ENCODE results near the gene DNAH17. TPM values are rescaled to one million over a fixed set of nuclear protein-coding genes. Genes with fewer than 3 reads are reported as not detected.

DNAH17 gene
- total and polyA plus RNA-seq, 2 experiments from 2014 or later, result 1.7 TPM; not detected in 1

DNA sequence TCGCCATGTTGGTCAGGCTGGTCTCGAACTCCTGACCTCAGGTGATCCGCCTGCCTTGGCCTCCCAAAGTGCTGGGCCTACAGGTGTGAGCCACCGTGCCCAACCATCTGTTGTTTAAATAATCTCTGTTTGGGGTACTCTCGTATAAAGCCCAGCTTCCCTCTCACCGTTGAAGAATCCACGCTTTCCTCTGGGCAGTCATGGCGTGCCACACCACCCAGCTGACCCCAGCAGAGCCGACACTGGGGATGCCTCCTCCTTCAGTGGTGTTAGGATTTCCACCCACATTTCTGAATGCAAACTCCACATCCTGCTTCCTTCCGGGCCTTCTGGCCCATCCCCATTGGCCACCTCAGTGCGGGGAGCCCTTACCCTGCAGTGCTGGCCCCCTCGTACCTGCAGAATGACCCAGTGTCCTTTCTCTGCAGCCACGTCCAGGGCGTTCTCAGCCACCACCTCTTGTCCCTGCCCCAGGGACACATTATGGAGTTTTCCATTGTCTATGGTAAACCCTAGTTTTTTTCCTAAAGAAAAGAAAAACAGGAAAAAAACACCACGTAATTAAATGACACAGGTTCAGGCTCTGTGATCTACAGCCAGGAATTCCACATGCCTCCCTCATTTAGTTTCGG, 138.4 kb downstream of the DNAH17 start:
- no peak overlapping the region for H3K27ac ChIP-seq
- TF ChIP-seq, protein P1, sequence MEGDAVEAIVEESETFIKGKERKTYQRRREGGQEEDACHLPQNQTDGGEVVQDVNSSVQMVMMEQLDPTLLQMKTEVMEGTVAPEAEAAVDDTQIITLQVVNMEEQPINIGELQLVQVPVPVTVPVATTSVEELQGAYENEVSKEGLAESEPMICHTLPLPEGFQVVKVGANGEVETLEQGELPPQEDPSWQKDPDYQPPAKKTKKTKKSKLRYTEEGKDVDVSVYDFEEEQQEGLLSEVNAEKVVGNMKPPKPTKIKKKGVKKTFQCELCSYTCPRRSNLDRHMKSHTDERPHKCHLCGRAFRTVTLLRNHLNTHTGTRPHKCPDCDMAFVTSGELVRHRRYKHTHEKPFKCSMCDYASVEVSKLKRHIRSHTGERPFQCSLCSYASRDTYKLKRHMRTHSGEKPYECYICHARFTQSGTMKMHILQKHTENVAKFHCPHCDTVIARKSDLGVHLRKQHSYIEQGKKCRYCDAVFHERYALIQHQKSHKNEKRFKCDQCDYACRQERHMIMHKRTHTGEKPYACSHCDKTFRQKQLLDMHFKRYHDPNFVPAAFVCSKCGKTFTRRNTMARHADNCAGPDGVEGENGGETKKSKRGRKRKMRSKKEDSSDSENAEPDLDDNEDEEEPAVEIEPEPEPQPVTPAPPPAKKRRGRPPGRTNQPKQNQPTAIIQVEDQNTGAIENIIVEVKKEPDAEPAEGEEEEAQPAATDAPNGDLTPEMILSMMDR (IDR thresholded peaks at IDR 0.05; ENCODE audit: low read depth, low read length), result no peak
- no peak overlapping the region for H3K4me3 ChIP-seq
- H3K9me3 ChIP-seq (ENCODE audit: low read depth), result no peaks in the 10 kb centered on the region
- H3K4me1 ChIP-seq (ENCODE audit: low read depth), result no peaks in the 10 kb centered on the region
- H3K36me3 ChIP-seq, result no peaks in the 10 kb centered on the region
- no peak for DNase-seq (ENCODE audit: low read depth in 1 of 2, low spot score in 1 of 2)
- no peaks in the 10 kb centered on the region for H3K27me3 ChIP-seq

DNA sequence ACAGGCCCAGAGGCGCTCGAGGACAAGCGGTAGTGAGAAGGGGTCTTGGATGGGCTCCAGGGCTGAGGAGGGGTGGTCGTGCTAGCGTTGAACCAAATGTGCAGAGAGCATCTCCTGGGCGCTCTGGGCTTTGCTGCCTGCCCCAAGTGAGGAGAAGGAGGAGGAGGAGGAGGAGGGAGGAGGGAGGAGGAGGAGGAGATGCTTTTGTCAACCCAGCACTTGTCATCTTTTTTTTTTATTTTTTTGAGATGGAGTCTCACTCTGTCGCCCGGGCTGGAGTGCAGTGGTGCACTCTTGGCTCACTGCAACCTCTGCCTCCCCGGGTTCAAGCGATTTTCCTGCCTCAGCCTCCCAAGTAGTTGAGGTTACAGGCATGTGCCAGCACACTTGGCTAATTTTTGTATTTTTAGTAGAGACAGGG, 138.9 kb downstream of the DNAH17 start:
- TF ChIP-seq, protein P1 (IDR thresholded peaks at IDR 0.05; ENCODE audit: low read depth, low read length), result no peak
- no peaks in the 10 kb centered on the region for H3K4me1 ChIP-seq (ENCODE audit: low read depth)
- H3K27ac ChIP-seq, result no peak overlapping the region
- H3K4me3 ChIP-seq, result no peak overlapping the region
- no peaks in the 10 kb centered on the region for H3K9me3 ChIP-seq (ENCODE audit: low read depth)
- H3K27me3 ChIP-seq, result no peaks in the 10 kb centered on the region
- DNase-seq (ENCODE audit: low read depth in 1 of 2, low spot score in 1 of 2), result no peak
- H3K36me3 ChIP-seq, result no peaks in the 10 kb centered on the region

DNA sequence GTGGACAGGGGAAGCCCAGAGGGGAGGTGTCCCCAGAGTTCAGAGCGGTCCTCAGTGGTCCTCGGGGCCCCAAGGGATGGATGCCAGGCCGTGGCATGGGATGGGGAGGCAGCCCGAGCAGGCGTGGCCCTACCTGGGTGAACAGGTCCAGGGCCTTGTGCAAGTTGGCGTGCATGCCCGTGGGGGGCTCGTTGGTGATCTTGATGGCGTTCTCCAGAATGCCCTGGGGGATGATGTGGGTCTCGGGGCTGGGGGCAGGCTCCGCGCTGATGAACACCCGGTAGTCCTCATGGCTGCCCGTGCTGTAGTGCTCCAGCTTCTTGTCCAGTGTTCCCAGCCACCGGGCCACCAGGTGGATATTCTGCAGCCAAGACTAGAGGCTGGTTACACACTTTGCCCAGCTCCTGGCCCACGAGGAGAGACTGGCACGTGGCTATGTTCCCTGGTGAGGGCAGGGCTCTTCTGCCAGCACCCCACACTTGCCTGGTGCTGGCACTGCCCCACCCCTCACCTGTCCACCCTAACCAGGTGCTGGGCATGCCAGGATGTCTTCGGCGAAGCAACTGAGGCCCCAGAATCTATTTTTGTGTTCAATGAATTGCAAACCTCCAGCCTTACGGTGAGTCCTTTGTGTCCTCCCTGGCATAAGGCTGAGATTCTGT, 139.6 kb downstream of the DNAH17 start:
- Histone ChIP-seq H3K9me3 (ENCODE audit: low read depth) (no peaks in the 10 kb centered on the region), H3K4me1 (ENCODE audit: low read depth) (no peaks in the 10 kb centered on the region), H3K27ac (no peak overlapping the region), H3K27me3 (no peaks in the 10 kb centered on the region), H3K4me3 (no peak overlapping the region), H3K36me3 (no peaks in the 10 kb centered on the region)
- TF ChIP-seq, protein P1 (IDR thresholded peaks at IDR 0.05; ENCODE audit: low read depth, low read length), result no peak
- DNase-seq (ENCODE audit: low read depth in 1 of 2, low spot score in 1 of 2), result no peak

DNA sequence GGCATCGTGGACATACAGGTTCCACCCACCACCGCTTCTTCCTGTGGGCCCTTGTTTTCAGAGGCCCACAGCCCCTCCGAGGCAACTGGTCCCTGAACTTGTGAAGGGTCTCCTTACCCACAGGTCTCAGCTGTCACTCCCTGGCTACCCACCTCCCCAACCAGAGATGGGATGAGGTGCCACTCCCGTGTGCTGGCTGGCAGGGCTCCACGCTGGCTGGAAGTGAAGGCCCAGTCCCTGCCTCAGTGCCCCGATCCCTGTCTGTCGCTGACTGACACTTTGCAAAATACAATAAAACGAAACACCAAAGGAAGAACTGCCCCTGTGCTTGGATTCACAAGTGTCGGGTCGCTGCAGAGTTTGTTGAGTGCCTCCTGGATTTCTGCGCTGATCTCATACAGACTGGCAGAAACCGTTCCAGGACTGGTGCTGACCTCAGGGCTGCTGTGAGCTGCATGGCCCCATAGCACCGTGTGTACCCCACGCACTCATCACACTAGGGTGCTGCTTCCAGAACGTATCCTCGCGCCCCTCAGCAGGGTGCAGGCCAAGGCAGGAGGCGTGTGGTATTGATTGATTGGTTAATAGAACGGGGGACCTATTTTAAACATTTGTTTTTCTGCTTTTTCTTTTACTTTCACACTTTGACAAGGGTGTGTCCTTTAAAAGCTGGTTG, 141.7 kb downstream of the DNAH17 start:
- no peak overlapping the region for H3K27ac ChIP-seq

More for the DNA sequence above, 141.7 kb downstream of the DNAH17 start:
- Histone ChIP-seq H3K4me3 (no peak overlapping the region), H3K9me3 (ENCODE audit: low read depth) (no peaks in the 10 kb centered on the region), H3K27me3 (no peaks in the 10 kb centered on the region), H3K4me1 (ENCODE audit: low read depth) (no peaks in the 10 kb centered on the region), H3K36me3 (no peaks in the 10 kb centered on the region)
- TF ChIP-seq, protein P1 (IDR thresholded peaks at IDR 0.05; ENCODE audit: low read depth, low read length), result no peak
- DNase-seq (ENCODE audit: low read depth in 1 of 2, low spot score in 1 of 2), result no peak

Data from cardiac muscle cell (in vitro differentiated cells and primary cell).